Effector CD4-positive, alpha-beta T cell (primary cell): ENCODE data around the gene WDR74.
A peak's percentile ranks its signal among the peaks of the same experiment; 100 is the strongest.

Source experiments
- DNase-seq: peaks from one replicate; pipeline ENCODE4 v3.0.0-alpha.2; 2020

WDR74 gene

DNA sequence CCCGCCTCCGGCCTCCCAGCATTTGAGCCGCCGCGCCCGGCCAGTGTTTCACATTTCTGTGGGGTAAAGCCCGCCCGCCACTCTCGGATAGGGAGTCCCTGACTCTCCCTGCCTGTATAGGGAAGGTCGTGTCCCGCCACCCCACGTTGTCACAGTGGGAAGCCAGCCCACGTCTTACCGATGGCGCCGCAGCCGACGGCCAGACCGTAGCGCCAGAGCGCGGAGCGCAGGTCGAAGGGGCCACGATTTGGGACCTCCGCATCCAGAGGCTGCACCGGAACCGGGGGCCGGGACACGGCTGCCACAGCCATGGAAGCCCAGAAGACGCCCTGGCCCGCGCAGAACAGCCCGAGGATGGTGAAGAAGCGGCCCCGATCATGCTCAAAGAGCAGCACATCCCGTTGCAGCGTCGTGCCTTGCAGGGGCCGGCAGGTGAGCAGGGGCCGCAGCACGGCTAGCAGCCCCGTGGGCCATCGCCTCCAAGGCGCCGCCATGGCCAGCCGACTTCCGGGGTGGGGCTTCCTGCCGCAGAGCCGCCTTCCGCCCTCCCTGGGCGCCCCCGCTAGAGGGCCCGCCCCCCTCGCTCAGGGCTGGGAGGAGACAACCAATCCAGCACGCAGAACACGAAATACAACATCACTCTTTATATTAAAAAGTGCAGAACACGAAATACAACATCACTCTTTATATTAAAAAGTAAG, 47.7 kb downstream of the WDR74 start, which contains the start of gene TMEM223:
Gene TMEM223, minus strand, starts transcription at position 506 of the 701 bp plus-strand sequence. Its CDS starts 12 bp downstream, at position 494.
- peak; percentile 87 for DNase-seq

DNA sequence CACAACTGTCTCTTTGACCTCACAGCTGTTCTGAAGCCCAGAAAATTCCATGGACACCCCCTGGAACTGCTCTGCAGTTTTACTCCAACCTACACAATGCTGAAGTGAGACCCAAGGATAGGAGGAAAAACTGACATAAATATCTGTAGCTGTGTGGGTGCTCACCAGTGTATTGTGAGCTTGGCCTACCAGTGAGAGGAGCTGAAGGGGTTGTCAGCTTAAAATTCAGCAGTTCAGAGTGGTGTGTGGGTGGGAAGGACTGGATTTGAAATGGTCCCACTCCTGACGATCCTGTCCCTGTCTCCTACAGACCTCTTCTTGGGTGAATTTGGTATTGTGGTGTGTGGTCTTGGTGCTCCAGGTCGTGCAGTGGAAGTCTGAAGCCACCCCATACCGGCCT, 49.8 kb downstream of the WDR74 start:
- DNase-seq, result no peak

DNA sequence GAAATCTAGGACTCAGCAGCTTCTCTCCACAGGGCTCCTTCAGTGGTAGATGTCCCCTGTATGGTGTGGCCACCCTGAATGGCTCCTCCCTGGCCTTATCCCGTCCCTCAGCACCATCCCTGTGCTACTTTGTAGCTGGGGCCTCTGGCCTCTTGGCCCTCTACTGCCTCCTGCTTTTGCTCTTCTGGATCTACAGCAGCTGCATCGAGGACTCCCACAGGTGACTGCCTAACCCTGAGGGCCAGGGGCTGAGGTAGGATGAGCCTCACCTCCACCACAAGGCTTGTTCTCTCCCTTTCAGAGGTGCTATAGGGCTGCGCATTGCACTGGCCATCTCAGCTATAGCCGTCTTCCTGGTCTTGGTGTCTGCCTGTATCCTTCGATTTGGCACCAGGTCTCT, 50.4 kb downstream of the WDR74 start:
- DNase-seq, result no peak

DNA sequence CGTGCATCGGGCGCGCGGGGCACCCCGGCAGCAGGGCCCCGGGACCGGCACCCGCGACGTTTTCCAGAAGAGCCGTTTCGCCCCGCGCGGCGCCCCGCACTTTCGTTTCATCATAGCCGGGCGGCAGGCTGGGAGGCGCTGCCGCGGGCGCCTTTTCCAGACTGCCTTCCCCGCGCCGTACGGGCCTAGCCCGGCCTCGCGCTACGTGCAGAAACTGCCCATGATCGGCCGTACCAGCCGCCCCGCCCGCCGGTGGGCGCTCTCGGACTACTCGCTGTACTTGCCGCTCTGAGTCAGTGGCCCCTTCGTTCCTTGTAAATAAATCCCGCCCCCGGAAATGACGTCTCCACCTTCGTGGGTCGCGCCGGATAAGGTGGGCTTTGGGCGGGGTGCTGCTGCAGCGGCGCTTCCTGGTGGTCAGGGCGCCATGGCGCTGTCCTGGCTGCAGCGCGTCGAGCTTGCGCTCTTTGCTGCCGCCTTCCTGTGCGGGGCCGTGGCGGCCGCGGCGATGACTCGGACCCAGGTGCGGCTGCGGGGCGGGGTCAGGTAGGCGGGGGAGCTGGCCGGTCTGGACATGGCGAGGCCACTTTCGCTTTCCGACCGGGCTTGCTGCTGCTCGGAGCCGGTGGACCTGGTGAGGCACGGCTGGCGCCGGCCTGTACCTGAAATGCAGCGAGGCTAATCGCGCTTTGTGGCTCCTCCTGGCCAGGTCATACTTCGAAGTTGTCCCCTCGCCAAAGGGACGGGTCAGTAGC, 52.2 kb downstream of the WDR74 start, which contains the start of gene TMEM179B:
Gene TMEM179B, plus strand, starts transcription at position 398 of the 755 bp plus-strand sequence. Its CDS starts 30 bp downstream, at position 428.
- peak; percentile 98 for DNase-seq

DNA sequence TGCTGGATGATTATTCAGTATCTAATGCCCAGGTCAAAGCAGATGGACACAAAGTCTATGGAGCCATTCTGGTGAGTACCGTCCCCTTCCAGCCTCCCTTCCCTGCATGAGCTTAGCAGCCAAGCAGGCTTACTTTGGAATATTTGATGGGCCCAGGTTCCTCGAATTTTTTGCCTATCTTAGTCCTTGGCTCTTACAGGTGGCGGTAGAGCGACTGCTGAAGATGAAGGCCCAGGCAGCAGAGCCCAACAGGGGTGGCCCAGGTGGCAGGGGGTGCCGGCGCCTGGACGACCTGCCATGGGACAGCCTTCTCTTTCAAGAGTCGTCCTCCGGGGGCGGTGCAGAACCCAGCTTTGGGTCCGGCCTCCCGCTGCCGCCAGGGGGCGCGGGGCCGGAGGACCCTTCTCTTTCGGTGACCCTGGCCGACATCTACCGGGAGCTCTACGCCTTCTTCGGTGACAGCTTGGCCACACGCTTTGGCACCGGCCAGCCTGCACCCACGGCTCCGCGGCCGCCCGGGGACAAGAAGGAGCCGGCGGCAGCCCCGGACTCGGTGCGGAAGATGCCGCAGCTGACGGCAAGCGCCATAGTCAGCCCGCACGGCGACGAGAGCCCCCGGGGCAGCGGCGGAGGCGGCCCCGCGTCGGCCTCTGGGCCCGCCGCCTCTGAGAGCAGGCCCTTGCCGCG, 52.9 kb downstream of the WDR74 start:
- DNase-seq, result peak; percentile 79
